ENCODE data around the gene DIPK1A.
A peak's percentile ranks its signal among the peaks of the same experiment; 100 is the strongest.

Gene DIPK1A

DNA sequence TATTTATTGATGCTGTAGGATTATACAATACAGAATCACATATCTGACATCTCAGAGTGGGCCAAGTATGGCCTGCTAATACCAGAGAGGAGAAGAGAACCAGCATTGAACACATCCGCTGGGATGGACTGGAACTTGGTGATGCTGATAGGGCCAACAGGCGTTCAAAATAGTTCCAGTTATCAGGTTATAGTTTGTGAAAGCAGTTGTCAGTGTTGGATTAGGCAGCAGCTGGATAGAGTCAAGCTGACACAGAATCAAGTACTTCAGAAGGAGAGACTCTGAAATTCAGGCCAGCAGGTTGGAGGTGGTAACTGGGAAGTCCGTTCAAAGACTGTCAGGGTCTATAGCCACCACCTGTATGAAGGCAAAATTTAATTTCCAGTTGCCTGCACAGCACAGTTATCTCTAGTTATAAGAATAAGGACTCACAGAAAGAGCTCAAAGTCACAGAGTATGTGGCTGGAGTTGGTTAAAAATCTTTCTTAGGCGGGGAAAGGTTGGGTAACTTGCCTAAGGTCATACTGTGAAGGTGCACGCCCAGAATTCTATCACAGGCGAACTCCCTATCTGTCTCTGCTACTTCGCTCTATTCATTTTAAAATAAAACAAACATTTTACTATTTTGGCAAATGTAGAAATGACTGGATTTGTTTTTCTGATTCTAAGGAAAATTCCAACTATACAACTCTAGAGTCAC lies 9.9 kb upstream of the DIPK1A start:
- DNase-seq (ENCODE audit: extremely low read depth, low read depth) = no peak
- no peak overlapping the region for H3K4me3 ChIP-seq (replicated peaks; ENCODE audit: low read depth, low read length)
- TF ChIP-seq, protein P1, sequence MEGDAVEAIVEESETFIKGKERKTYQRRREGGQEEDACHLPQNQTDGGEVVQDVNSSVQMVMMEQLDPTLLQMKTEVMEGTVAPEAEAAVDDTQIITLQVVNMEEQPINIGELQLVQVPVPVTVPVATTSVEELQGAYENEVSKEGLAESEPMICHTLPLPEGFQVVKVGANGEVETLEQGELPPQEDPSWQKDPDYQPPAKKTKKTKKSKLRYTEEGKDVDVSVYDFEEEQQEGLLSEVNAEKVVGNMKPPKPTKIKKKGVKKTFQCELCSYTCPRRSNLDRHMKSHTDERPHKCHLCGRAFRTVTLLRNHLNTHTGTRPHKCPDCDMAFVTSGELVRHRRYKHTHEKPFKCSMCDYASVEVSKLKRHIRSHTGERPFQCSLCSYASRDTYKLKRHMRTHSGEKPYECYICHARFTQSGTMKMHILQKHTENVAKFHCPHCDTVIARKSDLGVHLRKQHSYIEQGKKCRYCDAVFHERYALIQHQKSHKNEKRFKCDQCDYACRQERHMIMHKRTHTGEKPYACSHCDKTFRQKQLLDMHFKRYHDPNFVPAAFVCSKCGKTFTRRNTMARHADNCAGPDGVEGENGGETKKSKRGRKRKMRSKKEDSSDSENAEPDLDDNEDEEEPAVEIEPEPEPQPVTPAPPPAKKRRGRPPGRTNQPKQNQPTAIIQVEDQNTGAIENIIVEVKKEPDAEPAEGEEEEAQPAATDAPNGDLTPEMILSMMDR (IDR thresholded peaks at IDR 0.05; ENCODE audit: low read depth, low read length, missing control alignments) = no peak

DNA sequence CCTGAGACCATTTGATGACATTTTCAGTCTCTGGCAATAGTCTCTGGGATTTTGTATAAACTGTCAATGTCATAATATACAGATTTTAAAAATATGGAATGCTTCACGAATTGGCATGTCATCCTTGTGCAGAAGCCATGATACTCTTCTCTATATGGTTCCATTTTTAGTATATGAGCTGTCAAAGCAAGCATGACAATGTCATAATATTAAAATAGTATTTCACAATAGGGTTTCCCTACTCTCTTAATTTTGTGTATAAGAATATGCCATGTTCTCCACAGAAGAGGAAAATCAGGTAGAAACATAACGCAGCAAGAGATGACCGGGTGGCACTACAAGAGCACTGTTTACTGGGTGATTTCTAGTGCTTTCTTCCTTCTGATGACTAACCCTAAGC lies 8.3 kb upstream of the DIPK1A start:
- TF ChIP-seq, protein P1 (IDR thresholded peaks at IDR 0.05; ENCODE audit: low read depth, low read length, missing control alignments) = no peak
- H3K4me3 ChIP-seq (replicated peaks; ENCODE audit: low read depth, low read length) = no peak overlapping the region
- DNase-seq (ENCODE audit: extremely low read depth, low read depth) = no peak

DNA sequence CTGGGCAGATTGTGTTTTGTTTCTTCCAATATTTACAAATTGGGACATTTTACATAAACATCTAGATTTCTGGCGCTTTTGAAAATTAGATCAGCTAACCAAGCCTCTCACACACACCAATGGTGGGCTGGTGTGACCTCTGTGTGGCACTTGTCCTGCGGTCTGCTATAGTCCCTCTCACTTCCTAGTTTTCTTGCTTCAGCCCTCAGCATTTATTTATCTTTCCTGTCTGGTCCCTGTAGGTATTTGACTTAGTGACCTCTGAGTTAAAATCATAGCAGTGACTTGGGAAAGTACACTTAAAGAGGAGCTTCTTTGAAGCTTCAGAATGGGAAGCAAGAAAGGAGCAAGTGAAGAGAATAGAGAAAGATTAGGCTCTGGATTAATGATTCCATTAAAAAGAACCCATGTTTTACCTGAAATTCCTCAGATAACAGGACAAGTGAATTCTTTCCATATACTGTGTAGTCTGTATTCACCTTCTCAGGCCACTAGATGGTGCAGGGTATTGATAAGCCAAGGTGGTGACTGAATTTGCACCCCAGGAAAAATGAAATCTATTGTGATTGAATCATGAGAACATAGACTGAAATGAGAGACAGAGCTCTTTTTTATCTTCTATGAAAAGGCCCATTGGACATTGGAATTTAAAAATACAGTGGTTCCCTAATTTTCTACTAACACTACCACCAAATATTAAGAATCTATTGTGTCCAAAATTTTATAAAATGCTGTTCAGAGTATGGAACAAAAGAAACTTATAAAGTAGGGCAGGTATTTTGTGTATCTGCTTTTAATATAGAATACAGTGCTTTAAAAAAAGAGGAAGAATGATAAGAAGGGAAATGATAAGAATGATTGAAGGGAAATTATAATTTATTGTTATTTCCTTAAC lies 7.1 kb upstream of the DIPK1A start:
- H3K4me3 ChIP-seq (replicated peaks; ENCODE audit: low read depth, low read length) = no peak overlapping the region
- no peak for DNase-seq (ENCODE audit: extremely low read depth, low read depth)
- TF ChIP-seq, protein P1 (IDR thresholded peaks at IDR 0.05; ENCODE audit: low read depth, low read length, missing control alignments) = peak; percentile 52

DNA sequence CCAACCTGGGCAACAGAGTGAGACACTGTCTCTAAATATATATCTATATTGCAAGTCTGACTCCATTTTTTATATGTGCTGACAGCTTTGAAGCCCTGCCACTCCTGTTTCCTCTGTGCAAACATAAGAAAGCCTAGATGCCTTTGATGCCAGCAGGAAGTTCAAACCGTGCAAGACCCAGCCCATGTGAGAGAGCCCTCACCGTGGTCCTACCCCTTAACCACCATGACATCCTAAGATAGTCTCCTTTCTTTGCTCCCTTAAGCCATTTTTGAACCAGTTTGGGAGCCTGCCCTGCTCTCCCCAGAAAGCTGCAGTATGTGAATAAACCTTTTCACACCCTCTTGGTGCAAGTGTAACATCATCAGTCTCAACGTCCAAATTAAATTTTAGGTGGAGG lies 3.7 kb upstream of the DIPK1A start:
- TF ChIP-seq, protein P1 (IDR thresholded peaks at IDR 0.05; ENCODE audit: low read depth, low read length, missing control alignments) = no peak

DNA sequence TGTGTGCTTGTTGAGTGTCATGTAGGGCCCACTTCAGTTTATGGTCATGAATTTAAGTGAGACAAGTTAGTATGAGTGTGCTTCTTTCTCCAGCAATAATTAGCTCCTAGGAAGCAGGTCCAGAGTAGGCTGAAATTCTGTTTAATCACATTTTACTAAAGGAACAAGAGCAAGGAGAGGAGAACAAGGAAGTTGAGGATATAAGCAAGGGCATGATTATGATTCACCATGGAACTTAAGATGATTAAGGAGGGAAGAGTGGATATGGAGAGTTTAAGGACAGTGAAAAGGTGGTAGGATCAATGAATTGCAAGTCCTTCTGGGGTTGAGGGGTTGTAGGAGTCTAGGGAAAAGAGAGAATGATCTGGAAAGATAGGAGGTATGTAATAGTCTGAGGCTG lies 3.1 kb upstream of the DIPK1A start:
- no peak for DNase-seq (ENCODE audit: extremely low read depth, low read depth)
- H3K4me3 ChIP-seq (replicated peaks; ENCODE audit: low read depth, low read length) = no peak overlapping the region
- TF ChIP-seq, protein P1 (IDR thresholded peaks at IDR 0.05; ENCODE audit: low read depth, low read length, missing control alignments) = no peak

More for the DNA sequence above, 3.7 kb upstream of the DIPK1A start:
- no peak for DNase-seq (ENCODE audit: extremely low read depth, low read depth)
- H3K4me3 ChIP-seq (replicated peaks; ENCODE audit: low read depth, low read length) = no peak overlapping the region

DNA sequence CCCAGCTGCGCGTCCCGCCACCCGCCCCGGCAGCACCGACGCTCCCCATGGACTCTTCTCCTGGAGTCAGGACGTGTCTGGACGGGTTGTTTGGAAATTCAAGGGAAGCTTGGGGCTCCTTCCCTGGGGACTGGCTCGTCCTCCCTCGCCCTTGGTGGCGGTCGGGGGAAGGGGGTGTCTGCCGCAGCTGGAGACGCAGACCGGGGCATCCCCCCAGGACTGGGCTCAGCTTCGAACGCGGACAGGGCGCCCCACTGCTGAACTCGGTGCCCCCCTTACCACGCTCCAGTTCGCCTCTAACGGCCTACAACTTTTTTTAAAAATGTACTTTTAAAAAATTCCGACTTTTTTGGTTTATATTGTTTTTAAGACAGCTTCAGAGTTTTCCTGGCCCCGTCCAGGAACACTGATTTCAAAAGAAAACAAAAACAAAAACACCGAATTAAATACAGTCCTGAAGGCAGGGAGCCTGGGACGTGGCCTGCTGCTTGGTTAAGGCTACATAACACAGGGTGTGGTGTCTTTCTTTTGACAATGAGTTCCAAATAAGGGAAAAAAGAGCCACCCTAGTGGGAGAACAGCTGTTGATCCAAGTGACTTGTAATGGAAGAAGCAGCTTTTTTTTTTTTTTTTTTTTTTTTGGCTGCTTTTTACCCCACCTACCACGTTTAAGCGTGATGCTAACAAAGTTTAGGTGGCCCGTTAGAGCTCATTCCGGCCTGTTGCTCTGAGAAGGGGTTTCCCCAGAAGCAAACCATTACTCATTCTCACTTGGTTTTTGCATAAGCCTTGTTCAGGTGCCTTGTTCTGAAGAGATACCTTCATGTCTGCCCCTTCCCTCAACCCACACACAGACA lies 862 bp upstream of the DIPK1A start:
- DNase-seq (ENCODE audit: extremely low read depth, low read depth) = no peak

More for the DNA sequence above, 862 bp upstream of the DIPK1A start:
- H3K4me3 ChIP-seq (replicated peaks; ENCODE audit: low read depth, low read length) = peak overlapping the region; percentile 67
- TF ChIP-seq, protein P1 (IDR thresholded peaks at IDR 0.05; ENCODE audit: low read depth, low read length, missing control alignments) = no peak

Measured in HFF-Myc (cell line).